ENCODE results near the gene ADAMTS9. TPM values are rescaled to one million over a fixed set of nuclear protein-coding genes. Genes with fewer than 3 reads are reported as not detected.

The ADAMTS9 gene
- total RNA-seq, 1 donor from 2014 or later: 19.9 TPM

- intact Hi-C loops (cut with DNase I): no loop called here
- DNase-seq (ENCODE audit: missing footprints): no peak
- ATAC-seq: no peak
Measured at GRCh38 chr3:64666171-64666588, 21.6 kb downstream of the ADAMTS9 start.

GRCh38 chr3:64664397-64664796 lies 23.4 kb downstream of the ADAMTS9 start:
- no peak for ATAC-seq
- no peak for DNase-seq (ENCODE audit: missing footprints)
- intact Hi-C loops (cut with DNase I): no loop called here

GRCh38 chr3:64659617-64659978 lies 28.2 kb downstream of the ADAMTS9 start:
- intact Hi-C loops (cut with DNase I): no loop called here
- no peak for DNase-seq (ENCODE audit: missing footprints)
- ATAC-seq: no peak

GRCh38 chr3:64658001-64658400 lies 29.8 kb downstream of the ADAMTS9 start:
- ATAC-seq: no peak
- intact Hi-C loops (cut with DNase I): no loop called here
- DNase-seq (ENCODE audit: missing footprints): no peak

- ATAC-seq: no peak
- intact Hi-C loops (cut with DNase I): no loop called here
Measured at GRCh38 chr3:64656544-64656943, 31.3 kb downstream of the ADAMTS9 start.

GRCh38 chr3:64655160-64655559 lies 32.6 kb downstream of the ADAMTS9 start:
- intact Hi-C loops (cut with DNase I): no loop called here
- no peak for ATAC-seq
- no peak for DNase-seq (ENCODE audit: missing footprints)

More at GRCh38 chr3:64656544-64656943, 31.3 kb downstream of the ADAMTS9 start:
- no peak for DNase-seq (ENCODE audit: missing footprints)

- intact Hi-C loops (cut with DNase I): no loop called here
- ATAC-seq (no peak), DNase-seq (ENCODE audit: missing footprints) (no peak)
Measured at GRCh38 chr3:64654013-64654412, 33.8 kb downstream of the ADAMTS9 start.

GRCh38 chr3:64653101-64653500 lies 34.7 kb downstream of the ADAMTS9 start:
- intact Hi-C loops (cut with DNase I): no loop called here
- DNase-seq (ENCODE audit: missing footprints) (no peak), ATAC-seq (no peak)

GRCh38 chr3:64651741-64652241 lies 36.0 kb downstream of the ADAMTS9 start:
- ATAC-seq (no peak), DNase-seq (ENCODE audit: missing footprints) (no peak)
- intact Hi-C loops (cut with DNase I): no loop called here

GRCh38 chr3:64651303-64651702 lies 36.5 kb downstream of the ADAMTS9 start:
- no peak for DNase-seq (ENCODE audit: missing footprints)
- no peak for ATAC-seq
- intact Hi-C loops (cut with DNase I): no loop called here

- no peak for ATAC-seq
- DNase-seq (ENCODE audit: missing footprints): no peak
- intact Hi-C loops (cut with DNase I): no loop called here
Measured at GRCh38 chr3:64650715-64651114, 37.1 kb downstream of the ADAMTS9 start.

- DNase-seq (ENCODE audit: missing footprints) (no peak), ATAC-seq (no peak)
- intact Hi-C loops (cut with DNase I): no loop called here
Measured at GRCh38 chr3:64650096-64650622, 37.6 kb downstream of the ADAMTS9 start.

- ATAC-seq: no peak
- no peak for DNase-seq (ENCODE audit: missing footprints)
- intact Hi-C loops (cut with DNase I): no loop called here
Measured at GRCh38 chr3:64648927-64649906, 38.6 kb downstream of the ADAMTS9 start.

GRCh38 chr3:64647825-64648224 lies 40.0 kb downstream of the ADAMTS9 start:
- intact Hi-C loops (cut with DNase I): no loop called here
- ATAC-seq (no peak), DNase-seq (ENCODE audit: missing footprints) (no peak)

- no peak for ATAC-seq
- intact Hi-C loops (cut with DNase I): no loop called here
Measured at GRCh38 chr3:64645243-64645642, 42.6 kb downstream of the ADAMTS9 start.

GRCh38 chr3:64644483-64644882 lies 43.3 kb downstream of the ADAMTS9 start:
- no peak for ATAC-seq
- DNase-seq (ENCODE audit: missing footprints): no peak
- intact Hi-C loops (cut with DNase I): no loop called here

More at GRCh38 chr3:64645243-64645642, 42.6 kb downstream of the ADAMTS9 start:
- no peak for DNase-seq (ENCODE audit: missing footprints)

- ATAC-seq (no peak), DNase-seq (ENCODE audit: missing footprints) (no peak)
- intact Hi-C loops (cut with DNase I): no loop called here
Measured at GRCh38 chr3:64642327-64643151, 45.3 kb downstream of the ADAMTS9 start.

- ATAC-seq (no peak), DNase-seq (ENCODE audit: missing footprints) (no peak)
- intact Hi-C loops (cut with DNase I): no loop called here
Measured at GRCh38 chr3:64638981-64639481, 48.8 kb downstream of the ADAMTS9 start.

- no peak for ATAC-seq
- DNase-seq (ENCODE audit: missing footprints): no peak
- intact Hi-C loops (cut with DNase I): no loop called here
Measured at GRCh38 chr3:64638511-64638910, 49.3 kb downstream of the ADAMTS9 start.

Measured in Right ventricle myocardium inferior (tissue), 1 donor.